Stimulated activated CD8-positive, alpha-beta memory T cell treated with anti-CD3 and anti-CD28 coated beads, Interleukin-7, amount 100 ng/mL, for 24 hours (primary cell): ENCODE measurements around the gene STAC2.
A peak's percentile ranks its signal among the peaks of the same experiment; 100 is the strongest.

Source experiments
- DNase-seq: peaks from one replicate; pipeline ENCODE4 v3.0.0-alpha.2; 2020; ENCODE audit warnings: low read depth

The STAC2 gene

DNA sequence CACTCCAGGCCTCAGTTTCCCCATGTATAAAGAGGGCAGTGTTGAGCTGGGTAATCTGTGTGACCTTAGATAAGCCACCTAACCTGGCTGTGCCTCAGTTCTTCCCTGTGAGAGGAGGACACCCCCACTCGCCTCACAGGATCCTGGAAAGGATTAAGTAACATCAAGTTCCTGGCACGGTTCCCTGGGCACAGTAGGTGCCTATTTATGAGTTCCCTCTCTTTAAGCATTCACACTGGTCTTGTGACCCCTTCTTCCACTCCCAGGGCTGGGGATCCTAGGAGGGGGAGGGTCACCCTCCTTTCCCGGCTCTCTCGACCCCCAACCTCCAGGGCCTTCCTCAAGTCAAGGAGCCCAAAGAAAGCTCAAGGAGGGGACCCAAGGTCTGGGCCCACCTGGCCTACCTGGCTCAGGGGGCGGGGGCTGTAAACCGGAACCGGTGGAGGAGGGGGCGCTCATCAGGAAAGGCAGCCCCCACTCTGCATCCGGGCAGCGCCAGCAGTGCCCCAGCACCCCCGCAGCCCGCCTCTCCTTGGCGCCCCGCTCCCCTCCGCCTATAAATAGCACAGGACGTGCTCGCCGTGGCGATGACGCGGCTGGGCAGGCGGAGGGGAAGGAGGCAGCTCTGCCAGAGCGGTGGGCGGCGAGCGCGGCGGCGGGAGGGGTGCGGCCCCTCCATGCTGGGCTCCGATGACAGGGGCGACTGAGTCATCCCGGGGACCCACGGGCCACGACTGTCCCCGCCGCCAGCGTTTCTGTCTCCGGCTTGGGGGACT is 16.2 kb downstream of the STAC2 start:
- peak; percentile 35 for DNase-seq

DNA sequence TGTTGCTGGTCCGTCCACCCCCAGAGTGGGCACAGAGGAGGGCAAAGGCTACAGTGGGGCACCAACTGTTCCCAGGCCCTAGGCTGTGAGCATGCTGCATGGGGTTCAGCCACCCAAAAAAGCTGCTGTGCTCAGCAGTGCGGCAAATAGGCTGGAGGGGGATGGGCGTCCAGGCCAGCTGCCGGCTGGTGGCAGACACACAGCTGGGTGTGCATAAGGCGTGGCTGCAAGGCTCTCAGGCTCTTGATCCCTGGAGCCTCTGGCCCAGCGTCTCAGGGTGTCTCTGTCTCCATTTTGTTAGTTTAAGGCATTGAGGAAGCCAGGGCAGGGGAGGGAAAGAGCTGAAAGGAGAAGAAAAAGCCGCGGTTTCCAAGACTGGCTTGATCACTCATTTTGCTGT is 16.9 kb downstream of the STAC2 start:
- DNase-seq: no peak

DNA sequence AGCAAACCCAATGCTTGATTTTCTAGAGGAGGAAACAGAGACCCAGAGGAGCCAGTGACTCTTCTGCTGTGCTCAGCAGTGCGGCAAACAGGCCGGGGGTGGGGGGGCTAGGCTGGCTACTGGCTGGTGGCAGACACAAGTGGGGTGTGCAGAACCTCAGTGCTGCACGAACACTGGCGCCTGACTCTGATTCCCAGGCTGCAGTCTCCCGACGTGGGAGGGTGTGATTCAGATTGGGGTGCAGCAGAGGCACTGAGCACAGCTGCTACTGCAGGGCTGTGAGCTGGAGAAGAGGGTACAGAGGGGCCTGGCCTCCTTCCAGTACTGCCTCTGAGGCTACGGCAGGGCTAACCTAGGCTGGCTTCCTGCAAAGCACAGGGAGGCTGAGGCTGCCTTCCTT is 17.6 kb downstream of the STAC2 start:
- no peak for DNase-seq

DNA sequence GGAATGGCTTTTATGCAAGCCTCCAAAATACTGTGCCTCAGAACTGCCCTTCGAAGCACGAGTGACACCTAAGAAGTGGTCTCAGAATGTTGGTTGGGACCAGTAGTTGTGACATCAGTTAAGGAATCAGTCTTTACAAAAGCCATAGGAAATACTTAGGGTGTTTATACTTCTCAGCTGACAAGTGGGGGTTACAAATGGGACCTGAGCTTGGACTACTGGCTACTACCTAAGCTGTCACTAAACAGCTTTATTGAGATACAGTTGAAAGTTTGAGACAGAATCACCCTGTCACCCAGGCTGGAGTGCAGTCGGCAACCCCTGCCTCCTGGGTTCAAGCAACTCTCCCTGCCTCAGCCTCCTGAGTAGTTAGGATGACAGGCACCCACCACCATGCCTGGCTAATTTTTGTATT is 20.6 kb downstream of the STAC2 start:
- DNase-seq: no peak

DNA sequence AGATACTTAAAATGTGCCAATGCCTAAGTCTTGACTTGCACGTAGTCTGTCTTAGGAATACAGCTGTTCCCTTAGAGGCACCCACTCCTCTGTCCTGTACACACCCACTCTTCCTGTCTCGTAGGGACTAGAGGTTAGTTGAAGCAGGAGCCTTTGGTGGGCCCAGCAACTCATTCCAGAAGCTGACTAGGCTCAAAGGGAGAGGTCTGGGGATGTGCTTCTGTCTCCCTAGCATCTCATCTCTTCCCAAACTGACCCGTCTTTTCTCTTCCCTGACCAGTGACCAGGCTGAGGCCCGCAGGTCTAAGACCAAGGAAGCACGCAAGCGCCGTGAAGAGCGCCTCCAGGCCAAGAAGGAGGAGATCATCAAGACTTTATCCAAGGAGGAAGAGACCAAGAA is 21.5 kb downstream of the STAC2 start:
- DNase-seq: no peak

DNA sequence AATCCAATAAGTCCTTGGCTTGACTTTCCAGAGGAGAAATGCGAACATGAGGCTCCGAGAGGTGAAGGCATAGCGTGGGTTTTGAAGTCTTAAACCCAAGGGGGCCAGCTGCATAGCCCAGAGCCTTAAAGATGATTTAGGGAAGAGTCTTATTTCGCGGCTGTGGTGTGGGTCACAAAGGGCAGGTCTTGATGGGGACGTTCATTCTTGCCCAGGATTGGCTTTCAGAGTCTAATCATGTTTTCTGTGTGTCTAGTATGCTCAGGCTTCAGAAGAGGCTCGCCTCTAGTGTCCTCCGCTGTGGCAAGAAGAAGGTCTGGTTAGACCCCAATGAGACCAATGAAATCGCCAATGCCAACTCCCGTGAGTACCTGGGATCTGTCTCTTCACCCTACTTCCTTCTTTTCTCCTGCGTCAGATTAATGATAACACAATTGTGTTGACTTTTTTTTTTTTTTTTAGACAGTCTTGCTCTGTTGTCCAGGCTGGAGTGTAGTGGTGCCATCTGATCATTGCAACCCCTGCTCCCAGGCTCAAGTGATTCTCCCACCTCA is 24.7 kb downstream of the STAC2 start:
- DNase-seq: no peak

DNA sequence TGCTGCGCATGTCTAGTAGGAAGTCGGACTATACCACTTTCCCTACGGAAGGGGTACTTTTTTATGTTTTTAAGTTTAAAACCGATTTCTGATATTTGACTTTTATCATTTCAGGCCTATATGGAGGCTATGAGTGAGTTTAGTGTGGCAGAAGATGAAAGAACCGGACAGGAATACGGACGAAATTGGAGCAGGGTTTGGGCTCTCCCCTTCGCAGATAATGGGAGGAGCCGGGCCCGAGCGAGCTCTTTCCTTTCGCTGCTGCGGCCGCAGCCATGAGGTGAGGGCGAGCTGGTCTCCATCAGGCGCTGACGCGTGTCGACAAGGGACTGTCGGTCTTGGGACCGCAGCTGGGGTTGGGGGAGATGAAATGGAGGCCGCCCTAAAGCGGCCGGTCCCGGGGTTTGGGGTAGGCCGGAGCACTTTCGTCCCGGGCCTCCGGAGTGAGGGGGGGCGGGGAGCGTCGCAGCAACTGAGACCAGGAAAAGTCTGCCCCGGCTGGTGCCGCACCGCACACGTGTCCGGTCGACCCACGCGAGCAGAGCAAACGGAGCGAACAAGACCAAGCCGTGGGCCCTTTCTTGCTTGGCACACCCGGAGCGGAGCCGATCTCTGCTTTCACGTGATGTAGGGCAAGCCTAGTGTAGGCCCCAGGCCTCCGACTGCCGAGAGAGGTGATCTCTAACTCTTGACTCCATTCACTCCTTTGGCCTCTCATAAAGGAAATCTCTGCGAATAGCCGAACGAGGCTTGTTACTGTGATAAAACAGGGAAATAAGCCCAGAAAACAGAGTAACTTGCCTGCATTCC is 25.5 kb downstream of the STAC2 start, which contains the start of gene RPL19:
Gene RPL19 (plus strand): TSS at position 214 of the 810 bp plus-strand sequence. CDS start 62 bp downstream, at position 276.
- peak; percentile 51 for DNase-seq

DNA sequence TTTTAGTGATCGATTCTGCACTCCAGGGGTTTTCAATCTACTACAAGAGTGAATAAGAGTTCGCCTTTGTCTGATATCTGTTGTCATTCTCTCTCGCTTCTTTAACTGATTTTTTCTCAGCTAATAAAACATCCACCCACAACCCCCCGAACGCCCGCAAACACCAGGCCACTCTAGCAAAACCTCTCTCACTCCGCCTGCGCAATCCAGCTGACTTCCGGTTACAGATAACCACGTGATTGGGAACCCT is 26.0 kb downstream of the STAC2 start:
- peak; percentile 79 for DNase-seq

DNA sequence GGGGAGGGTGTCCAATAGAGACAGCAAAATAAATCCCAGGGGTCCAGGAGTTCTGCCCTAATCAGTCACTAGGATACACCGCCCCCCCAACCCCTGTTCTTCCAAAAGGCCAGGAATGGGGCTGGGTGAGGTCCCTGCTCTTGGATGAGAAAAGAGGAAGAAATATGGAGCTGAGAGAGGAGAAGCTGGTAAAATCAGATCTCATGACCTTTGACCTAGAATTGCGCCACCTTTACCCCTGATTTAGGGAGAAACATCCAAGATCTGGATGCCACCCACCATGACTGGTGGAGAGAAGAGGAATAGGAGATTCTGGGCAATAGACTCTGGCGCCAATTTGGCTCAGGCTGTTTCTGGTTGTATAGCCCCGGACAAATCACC is 27.6 kb downstream of the STAC2 start:
- no peak for DNase-seq

DNA sequence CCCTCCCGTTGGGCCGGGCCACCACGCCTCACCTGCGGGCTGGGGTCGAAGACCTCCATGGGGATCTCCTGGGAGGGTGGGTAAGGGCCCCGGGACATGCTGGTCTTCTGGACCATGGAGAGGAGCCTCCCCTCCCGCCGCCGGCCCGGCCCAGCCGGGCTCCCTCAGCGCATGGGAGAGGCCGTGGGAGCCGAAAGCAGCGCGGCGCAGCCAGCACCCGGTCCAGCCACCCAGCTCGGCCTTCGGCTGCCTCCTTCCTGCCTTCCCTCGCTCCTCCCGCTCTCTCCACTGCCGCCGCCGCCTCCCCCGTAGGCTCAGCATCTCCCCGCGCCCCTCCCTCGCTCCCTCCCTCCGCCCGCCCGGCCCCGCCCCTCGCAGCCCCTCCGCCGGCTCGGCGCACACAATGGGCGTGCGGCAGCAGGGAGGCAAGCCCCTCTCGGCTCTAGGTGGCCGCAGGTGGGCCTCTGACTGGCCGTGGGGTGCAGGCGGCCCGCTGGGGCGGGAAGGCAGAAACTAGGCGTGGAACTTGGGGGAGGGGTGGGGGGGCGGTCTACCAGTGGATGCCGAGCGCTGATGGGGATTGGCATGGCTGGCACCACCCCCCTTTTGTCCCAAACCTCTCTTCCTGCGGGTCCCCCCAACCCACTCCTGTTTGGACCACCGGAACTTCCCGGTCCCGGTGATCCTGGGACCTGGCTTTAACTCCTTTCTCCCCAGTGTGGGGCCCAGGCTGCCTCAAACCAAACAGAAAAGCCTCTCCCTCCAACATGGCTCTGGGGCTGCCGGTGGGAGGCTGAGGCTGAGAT is 28.2 kb downstream of the STAC2 start, which contains the start of gene CACNB1:
Gene CACNB1 (minus strand): TSS at position 290 of the 806 bp plus-strand sequence. CDS start 174 bp downstream, at position 116.
- peak; percentile 37 for DNase-seq

DNA sequence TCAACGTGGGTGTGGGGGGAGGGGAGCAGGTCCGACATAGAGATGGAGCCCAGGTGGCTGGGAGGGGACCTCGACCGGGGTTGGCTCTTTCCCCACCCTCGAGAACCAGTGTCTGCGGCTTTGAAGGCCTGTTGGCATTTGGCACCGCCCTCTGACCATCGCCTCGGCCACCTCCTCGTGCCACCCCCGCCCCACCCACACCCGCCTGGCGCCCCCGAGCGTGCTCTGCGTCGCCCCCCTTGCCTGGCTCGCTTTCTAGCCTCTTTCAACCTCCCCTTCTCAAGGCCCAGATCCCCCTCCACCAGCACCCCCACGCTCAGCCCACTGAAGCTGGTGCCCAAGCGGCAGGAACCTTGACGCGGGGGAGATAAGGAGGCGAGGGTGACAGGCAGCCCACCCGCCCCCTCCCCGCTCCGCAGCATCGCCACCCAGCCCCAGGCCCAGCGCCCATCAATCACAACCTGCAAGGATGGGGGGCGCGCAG is 28.9 kb downstream of the STAC2 start:
- DNase-seq: no peak

DNA sequence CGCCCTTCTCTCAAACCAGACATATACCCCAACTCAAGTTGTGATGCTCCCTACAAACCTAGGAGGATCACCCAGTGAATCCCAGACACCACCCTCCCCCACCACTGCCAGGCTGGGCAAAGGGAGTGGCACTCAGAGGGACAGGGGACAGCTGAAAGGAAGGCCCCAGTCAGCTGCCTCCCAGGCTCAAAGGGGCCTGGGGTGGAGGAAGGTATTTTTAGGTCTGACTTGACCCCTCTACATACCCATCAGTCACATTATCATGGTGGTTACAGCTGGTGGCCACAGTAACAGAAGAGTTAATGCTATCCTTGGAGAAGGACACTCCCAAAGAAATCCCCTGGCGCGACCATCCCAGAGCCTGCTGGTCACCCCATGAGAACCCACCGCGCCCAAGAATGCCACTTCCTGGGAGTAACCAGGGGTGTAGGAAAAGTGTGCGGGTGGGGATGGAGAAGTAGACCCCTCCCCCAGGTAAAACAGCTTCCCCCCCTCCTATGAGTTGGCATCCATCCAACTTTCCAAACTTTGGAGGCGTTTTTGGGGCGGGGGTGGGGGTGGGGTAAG is 29.4 kb downstream of the STAC2 start:
- no peak for DNase-seq

DNA sequence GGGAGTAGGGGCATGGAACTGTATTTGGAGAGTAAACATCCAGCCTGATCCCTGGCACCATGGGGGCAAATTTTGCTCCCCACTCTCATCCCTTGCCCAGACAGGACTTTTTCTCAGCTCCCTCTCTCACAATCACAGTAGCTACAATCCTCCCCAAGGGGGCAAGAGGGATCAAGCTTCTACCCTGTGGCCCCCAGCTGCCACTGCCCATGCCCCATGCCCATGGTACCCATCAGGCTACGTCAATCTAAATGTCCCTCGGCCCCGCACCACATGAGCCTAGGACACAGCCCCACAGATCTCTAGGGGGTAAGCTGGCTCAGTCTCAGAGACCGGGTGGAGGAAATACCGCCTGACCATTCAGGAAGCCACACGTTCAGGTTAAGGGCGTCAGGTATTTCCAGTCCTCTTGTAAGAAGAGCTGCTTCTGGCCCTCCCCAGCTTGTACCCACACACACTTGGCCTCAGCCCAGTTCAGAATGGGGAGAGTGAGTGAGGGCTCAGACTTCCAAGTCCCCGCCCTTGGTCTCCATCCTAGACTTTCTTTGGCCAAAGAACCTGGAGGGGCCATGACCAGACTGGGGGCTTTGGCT is 30.1 kb downstream of the STAC2 start:
- DNase-seq: no peak

DNA sequence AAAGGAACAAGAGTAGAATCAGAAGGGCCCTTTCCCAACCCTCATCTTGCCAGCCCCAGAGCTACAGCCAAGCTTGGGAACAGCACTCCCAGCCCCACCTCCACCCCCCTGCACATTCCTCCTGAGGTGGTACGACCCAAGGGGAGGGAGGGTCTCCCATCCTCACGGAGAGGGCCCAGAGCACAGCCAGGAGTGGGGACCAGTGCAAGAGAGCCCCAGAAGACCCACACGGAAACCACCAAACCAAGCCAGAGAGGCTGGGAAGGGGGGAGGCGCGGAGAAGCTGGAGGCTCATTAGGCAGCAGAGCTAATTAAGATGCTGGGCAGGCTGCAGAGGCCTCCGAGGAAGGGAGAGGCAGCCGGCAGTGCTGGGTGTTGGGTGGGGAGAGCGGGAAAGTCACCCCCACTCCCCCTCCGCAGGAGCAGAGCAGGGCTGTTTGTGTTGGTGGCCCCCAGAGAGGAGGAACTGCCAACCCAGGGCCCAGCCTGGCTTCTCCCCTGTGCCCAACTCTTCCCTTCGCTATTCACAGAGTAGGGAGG is 30.7 kb downstream of the STAC2 start:
- no peak for DNase-seq

DNA sequence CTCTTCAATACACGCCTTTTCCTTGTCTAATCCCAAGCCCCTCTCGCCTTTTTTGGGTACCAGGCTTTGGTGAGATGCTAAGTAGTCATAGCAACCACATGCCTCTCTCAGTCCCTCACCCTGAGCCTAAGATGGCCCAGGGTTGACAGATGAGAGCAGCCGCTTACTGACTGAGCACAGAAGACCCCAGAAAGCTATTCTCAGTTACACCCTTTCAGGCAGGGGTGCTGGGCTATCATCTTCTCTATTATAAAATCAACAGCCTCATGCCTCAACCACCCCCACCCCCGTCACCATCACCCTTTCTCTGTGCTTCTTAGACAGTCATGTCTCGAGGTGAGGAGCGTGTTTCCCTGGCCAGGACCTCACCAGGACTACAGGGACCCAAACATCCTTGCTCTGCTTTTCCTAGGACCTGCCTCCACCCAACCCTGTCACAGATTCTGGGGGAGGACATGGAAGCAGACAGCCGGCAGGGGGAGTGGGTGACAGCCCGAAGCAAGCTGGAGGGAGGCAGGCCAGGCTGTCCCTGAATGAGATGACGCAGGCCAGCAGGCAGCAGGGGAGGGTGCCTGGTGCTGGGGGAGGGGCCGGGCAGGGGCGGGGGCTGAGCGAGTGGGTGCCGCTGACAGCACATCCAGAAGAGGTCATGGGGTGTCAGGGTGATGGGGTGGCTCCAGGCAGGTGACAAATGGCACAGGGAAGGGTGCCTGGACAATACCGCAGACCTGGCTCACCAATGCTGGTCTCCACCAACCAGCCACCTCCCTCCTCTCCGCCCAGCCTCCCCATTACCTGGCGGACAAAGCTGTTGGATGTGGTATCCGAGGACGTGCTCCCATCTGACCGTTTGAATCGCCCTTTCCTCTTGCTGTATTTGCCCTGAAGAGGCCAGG is 31.4 kb downstream of the STAC2 start:
- no peak for DNase-seq

DNA sequence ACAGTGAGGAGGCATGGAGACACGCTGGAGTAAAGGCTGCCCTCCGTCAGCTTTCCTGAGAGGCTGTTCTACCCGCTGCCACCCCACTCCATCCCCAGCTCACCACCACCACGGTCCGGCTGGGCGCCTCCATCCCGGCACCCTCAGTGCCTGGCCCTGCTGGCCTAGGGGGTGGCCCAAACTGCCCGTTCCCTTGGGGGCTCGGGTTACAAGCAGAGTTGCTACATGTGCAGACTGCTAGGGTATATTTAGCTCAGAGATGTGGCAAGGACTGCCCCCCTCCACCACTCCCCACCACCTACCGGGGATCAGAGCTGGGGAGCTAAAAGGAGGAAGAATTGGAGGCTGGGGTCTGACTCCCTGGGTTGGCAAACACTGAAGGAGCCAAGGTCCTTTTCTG is 32.4 kb downstream of the STAC2 start:
- DNase-seq: no peak

DNA sequence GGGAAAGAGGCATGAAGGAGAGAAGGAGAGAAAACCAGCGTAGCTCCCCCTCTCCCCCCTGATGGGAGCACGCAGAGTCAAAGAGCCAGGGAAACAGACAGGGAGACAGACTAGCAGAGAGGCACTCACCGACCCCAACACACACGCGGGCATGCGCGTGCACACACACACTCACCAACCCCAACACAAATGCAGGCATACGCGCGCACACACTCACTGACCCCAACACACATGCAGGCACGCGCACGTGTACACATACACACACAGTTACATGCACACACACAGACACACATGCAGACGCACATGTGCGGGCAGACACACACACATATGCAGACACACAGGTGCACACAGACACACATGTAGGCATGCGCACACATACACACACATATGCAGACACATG is 32.8 kb downstream of the STAC2 start:
- DNase-seq: no peak

DNA sequence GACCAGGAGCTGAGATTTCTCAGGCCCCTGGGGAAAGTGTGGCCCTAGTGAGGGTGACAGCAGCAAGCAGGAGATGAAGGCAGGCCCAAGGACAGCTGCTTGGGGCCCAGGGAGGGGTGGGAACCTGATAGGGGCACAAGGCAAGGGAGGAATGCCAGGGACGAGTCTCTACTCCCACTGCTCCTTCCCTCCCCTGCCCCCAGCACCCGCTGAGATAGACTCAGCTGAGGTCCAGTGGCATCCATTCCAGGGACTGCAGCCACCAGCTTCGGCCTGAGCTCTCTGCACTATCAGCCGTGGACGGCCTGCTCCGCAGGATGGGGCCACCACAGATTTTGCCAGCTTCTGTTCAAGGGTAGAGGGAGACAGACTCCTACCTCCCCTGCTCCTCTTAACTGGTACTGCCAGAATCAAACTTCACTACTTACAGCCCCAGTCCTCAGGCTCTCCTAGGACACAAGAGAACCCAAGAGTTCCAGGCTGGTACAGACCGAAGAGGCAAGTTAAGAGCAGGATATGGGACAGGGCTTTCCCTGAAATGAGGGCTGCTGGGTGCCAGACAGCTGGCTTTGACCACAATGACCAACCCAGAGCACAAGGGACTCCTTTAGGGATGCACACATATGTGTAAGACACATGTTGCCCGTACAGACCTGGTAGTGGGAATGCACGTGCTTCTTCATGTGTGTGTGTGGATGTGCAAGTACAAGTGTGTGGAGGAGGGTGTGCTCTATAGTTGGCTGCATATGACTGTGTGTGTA is 33.8 kb downstream of the STAC2 start:
- no peak for DNase-seq

DNA sequence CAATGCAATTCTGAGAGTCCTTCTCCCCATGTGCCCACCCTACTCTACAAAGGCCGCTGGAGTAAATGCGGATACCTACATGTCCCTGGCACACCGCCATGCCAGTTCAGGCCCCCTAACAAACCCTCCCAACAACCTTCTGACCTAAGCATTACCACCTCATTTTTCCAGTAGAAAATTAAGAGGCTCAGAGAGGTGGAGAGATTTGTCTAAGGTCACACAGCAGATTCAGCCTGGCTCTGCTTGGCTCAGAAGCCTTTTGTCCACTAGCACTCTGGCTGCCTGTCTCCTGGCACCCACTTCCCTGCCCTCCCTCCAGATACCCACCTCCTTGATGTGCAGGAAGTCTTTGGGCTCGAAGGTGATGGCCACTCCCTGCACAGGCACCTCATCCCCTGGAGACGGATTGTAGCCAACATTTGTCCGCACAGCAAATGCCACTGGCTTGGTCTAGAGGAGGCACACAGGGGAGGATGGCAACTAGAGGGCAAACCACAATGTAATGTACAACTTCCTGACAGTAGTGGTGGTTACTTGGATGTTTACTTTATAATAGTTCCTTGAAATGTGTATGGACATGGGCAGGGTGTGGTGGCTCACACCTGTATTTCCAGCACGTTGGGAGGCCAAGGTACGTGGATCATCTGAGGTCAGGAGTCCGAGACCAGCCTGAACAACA is 38.5 kb downstream of the STAC2 start:
- DNase-seq: no peak
